GM19351 (cell line): ENCODE data around the gene MEF2C.

Source experiments
- ATAC-seq: cut with Tn5 transposase; IDR thresholded peaks from one replicate; pipeline ENCODE4 v1.9.1; 2021; ENCODE audit warnings: mild to moderate bottlenecking, moderate library complexity; ENCODE audit not compliant: unreplicated experiment

Gene MEF2C

GRCh38 chr5:88833371-88834130 is 49.4 kb downstream of the MEF2C start:
- ATAC-seq = peak; percentile 48

GRCh38 chr5:88831816-88832215 is 51.2 kb downstream of the MEF2C start:
- ATAC-seq = no peak

- ATAC-seq = peak; percentile 32
Measured at GRCh38 chr5:88830567-88830966, 52.4 kb downstream of the MEF2C start.

GRCh38 chr5:88829775-88830174 is 53.2 kb downstream of the MEF2C start:
- no peak for ATAC-seq

GRCh38 chr5:88829054-88829453 is 53.9 kb downstream of the MEF2C start:
- ATAC-seq = no peak

GRCh38 chr5:88827997-88828396 is 55.0 kb downstream of the MEF2C start:
- no peak for ATAC-seq

- peak; percentile 57 for ATAC-seq
Measured at GRCh38 chr5:88826646-88827585, 56.1 kb downstream of the MEF2C start.

GRCh38 chr5:88825584-88826315 is 57.2 kb downstream of the MEF2C start:
- ATAC-seq = no peak

- ATAC-seq = no peak
Measured at GRCh38 chr5:88824892-88825583, 57.9 kb downstream of the MEF2C start.

GRCh38 chr5:88824141-88824540 is 58.8 kb downstream of the MEF2C start:
- no peak for ATAC-seq

- ATAC-seq = no peak
Measured at GRCh38 chr5:88823201-88823600, 59.8 kb downstream of the MEF2C start.

GRCh38 chr5:88821161-88821560 is 61.8 kb downstream of the MEF2C start:
- peak; percentile 38 for ATAC-seq

- no peak for ATAC-seq
Measured at GRCh38 chr5:88820581-88820980, 62.4 kb downstream of the MEF2C start.

GRCh38 chr5:88819301-88819999 is 63.5 kb downstream of the MEF2C start:
- peak; percentile 37 for ATAC-seq

GRCh38 chr5:88818296-88818695 is 64.7 kb downstream of the MEF2C start:
- ATAC-seq = no peak

- no peak for ATAC-seq
Measured at GRCh38 chr5:88816195-88816594, 66.8 kb downstream of the MEF2C start.

- ATAC-seq = no peak
Measured at GRCh38 chr5:88815050-88815789, 67.8 kb downstream of the MEF2C start.

GRCh38 chr5:88813805-88814575 is 69.0 kb downstream of the MEF2C start:
- no peak for ATAC-seq

GRCh38 chr5:88813244-88813643 is 69.7 kb downstream of the MEF2C start:
- no peak for ATAC-seq
